Endothelial cell of umbilical vein (primary cell): ENCODE results near the gene MAPK8IP2. TPM values are rescaled to one million over a fixed set of nuclear protein-coding genes. Genes with fewer than 3 reads are reported as not detected.

Experiments
- BruUV-seq: library from RNA; stranded (reverse); fragments of 400-500 nt; replicated peaks from 2 replicates; lab custom pipeline; 2021; lab: Mats Ljungman, UMichigan
- CTCF ChIA-PET: fragments of 300-600, 350-600 bp; sonication (Branson Sonifier 250); formaldehyde crosslinking; loops from one replicate; lab custom pipeline; 2021; ENCODE audit warnings: antibody characterized with exemption, inconsistent platforms; lab: Charles Lee
- POLR2A ChIA-PET: fragments of 300-600, 350-600 bp; sonication (Branson Sonifier 250); formaldehyde crosslinking; loops from one replicate; lab custom pipeline; 2021; ENCODE audit warnings: antibody characterized with exemption, inconsistent platforms; lab: Charles Lee
- DNase-seq: peaks from one replicate; pipeline ENCODE4 v3.0.0-alpha.2; 2011; ENCODE audit warnings: low read depth, low spot score
- FAIRE-seq: peaks from 2 replicates; lab custom pipeline; 2011; peaks lifted over from hg19 to GRCh38; lab: Jason Lieb, UNC
- H2AFZ ChIP-seq: 2 replicates; pipeline ENCODE4 v1.6.0; 2012; ENCODE audit warnings: low read depth, low read length, control low read depth, inconsistent platforms
- H3K27ac ChIP-seq: 2 replicates; pipeline ENCODE4 v1.5.1; 2011; ENCODE audit warnings: low read depth, mild to moderate bottlenecking, control low read depth, low read length, moderate library complexity; ENCODE audit not compliant: insufficient read depth
- H3K27me3 ChIP-seq, 2 experiments: 2 replicates each; pipeline versions ENCODE4 v1.6.0 to v1.6.1; 2011; ENCODE audit warnings: low read length in 2 of 2, mixed read lengths in 1 of 2; ENCODE audit not compliant: control insufficient read depth in 2 of 2, insufficient read depth in 2 of 2
- H3K36me3 ChIP-seq, 2 experiments: 2 replicates in 1 of 2; 3 replicates in 1 of 2; pipeline ENCODE4 v1.5.1; 2011; ENCODE audit warnings: low read length in 2 of 2, mild to moderate bottlenecking in 1 of 2, moderate library complexity in 1 of 2; ENCODE audit not compliant: control insufficient read depth in 2 of 2, insufficient read depth in 2 of 2; ENCODE audit errors: extremely low read depth in 1 of 2
- H3K4me1 ChIP-seq: 3 replicates; pipeline ENCODE4 v1.5.1; 2011; ENCODE audit warnings: mild to moderate bottlenecking, low read length; ENCODE audit not compliant: control insufficient read depth, insufficient read depth; ENCODE audit errors: extremely low read depth
- H3K4me2 ChIP-seq: 2 replicates; pipeline ENCODE4 v1.6.1; 2011; ENCODE audit warnings: low read length, control low read depth, mixed read lengths; ENCODE audit not compliant: insufficient read depth
- H3K4me3 ChIP-seq, 3 experiments: fragments of 200-600 bp in 1 of 3; sonication (generic), shearing (Covaris generic) in 1 of 3; replicated peaks in 1 of 3; 2 replicates each; pipeline ENCODE4 v1.5.1; 2011 to 2016; ENCODE audit warnings: control low read depth in 3 of 3, low read length in 3 of 3, mild to moderate bottlenecking in 2 of 3, inconsistent platforms in 1 of 3, low read depth in 1 of 3, moderate library complexity in 1 of 3; ENCODE audit not compliant: insufficient read depth in 1 of 3
- H3K79me2 ChIP-seq: 2 replicates; pipeline ENCODE4 v1.6.0; 2012; ENCODE audit warnings: low read length, inconsistent platforms; ENCODE audit not compliant: control insufficient read depth, insufficient read depth
- H3K9ac ChIP-seq: replicated peaks from 2 replicates; pipeline ENCODE3; 2011; ENCODE audit warnings: low read length, control low read depth; ENCODE audit not compliant: insufficient read depth; ENCODE audit errors: extremely low read depth
- H3K9me1 ChIP-seq: replicated peaks from 3 replicates; pipeline ENCODE4 v1.6.0; 2011; ENCODE audit warnings: mild to moderate bottlenecking, low read length; ENCODE audit not compliant: control insufficient read depth, insufficient read depth; ENCODE audit errors: extremely low read depth
- H3K9me3 ChIP-seq: replicated peaks from 2 replicates; pipeline ENCODE4 v1.5.1; 2012; ENCODE audit warnings: low read length, inconsistent platforms; ENCODE audit not compliant: control insufficient read depth, insufficient read depth
- H4K20me1 ChIP-seq: replicated peaks from 2 replicates; pipeline ENCODE3; 2011; ENCODE audit warnings: mild to moderate bottlenecking, low read length; ENCODE audit not compliant: control insufficient read depth, insufficient read depth; ENCODE audit errors: extremely low read depth
- CTCF ChIP-seq, 2 donors: IDR thresholded peaks; 1 replicate in 1 of 2; 2 replicates in 1 of 2; pipeline ENCODE4 v1.5.1; 2011; ENCODE audit warnings: low read length in 2 of 2, mild to moderate bottlenecking in 2 of 2, moderate library complexity in 2 of 2, control low read depth in 1 of 2, inconsistent platforms in 1 of 2, low read depth in 1 of 2; ENCODE audit not compliant: insufficient read depth in 1 of 2; ENCODE audit errors: extremely low read depth in 1 of 2
- EZH2 ChIP-seq: IDR thresholded peaks from 2 replicates; pipeline ENCODE4 v1.6.1; 2012; ENCODE audit warnings: borderline replicate concordance, low read depth, mild to moderate bottlenecking, moderate library complexity, low read length, inconsistent platforms; ENCODE audit not compliant: severe bottlenecking
- FOS ChIP-seq: IDR thresholded peaks from 2 replicates; pipeline ENCODE4 v1.6.1; 2011; ENCODE audit warnings: mild to moderate bottlenecking, low read length, moderate library complexity, borderline replicate concordance; ENCODE audit not compliant: insufficient read depth
- GATA2 ChIP-seq: IDR thresholded peaks from 2 replicates; pipeline ENCODE4 v1.7.0; 2011; ENCODE audit warnings: low read depth, mild to moderate bottlenecking, moderate library complexity, mixed read lengths, low read length; ENCODE audit not compliant: insufficient read length, insufficient read depth
- JUN ChIP-seq: IDR thresholded peaks from 2 replicates; pipeline ENCODE4 v1.6.1; 2011; ENCODE audit warnings: borderline replicate concordance, low read depth; ENCODE audit not compliant: insufficient read length, insufficient read depth
- MAX ChIP-seq: IDR thresholded peaks from 2 replicates; pipeline ENCODE4 v1.6.1; 2011; ENCODE audit not compliant: insufficient read depth, insufficient read length
- MYC ChIP-seq: IDR thresholded peaks from one replicate; pipeline ENCODE4 v1.6.1; 2011; ENCODE audit warnings: mild to moderate bottlenecking, low read depth, low read length
- POLR2A ChIP-seq: IDR thresholded peaks from 2 replicates; pipeline ENCODE4 v1.6.1; 2012; ENCODE audit warnings: low read depth, mild to moderate bottlenecking, control low read depth, low read length
- POLR2AphosphoS5 ChIP-seq: IDR thresholded peaks from 2 replicates; pipeline ENCODE4 v1.6.1; 2012; ENCODE audit warnings: low read depth, mild to moderate bottlenecking, control low read depth, low read length, moderate library complexity; ENCODE audit not compliant: insufficient read depth
- dilution Hi-C: fragments of 300-500 bp; cut with MboI; formaldehyde crosslinking; loops from one replicate; pipeline ENCODE4 v1.15.0; 2019; ENCODE audit warnings: low sequenced_read_pairs; ENCODE audit not compliant: extremely low pct_ligation_motif_present
- intact Hi-C: fragments of 100-400 bp; cut with micrococcal nuclease; formaldehyde crosslinking; loops from one replicate; pipeline ENCODE4 v1.10.0; 2022
- polyA plus RNA-seq, 4 experiments: library from polyadenylated mRNA; depleted of rRNA in 3 of 4; stranded (reverse) in 3 of 4; unstranded in 1 of 4; fragments of >200 nt; gene quantifications; 2 replicates each; pipeline versions ENCODE4 v1.2.1 to v1.2.3, GENCODE V29; 2011 to 2012; ENCODE audit warnings: missing spikeins in 1 of 4
- total RNA-seq: library from RNA; stranded (reverse); gene quantifications from 2 replicates; pipeline ENCODE4 v1.2.3, GENCODE V29; 2021

The MAPK8IP2 gene
- total and polyA plus RNA-seq, 2 donors (not counting 3 experiments of a cell fraction or from before 2014, with no cell fraction given) = 0.21 to 0.31 TPM

GRCh38 chr22:50627642-50628542 lies 27.3 kb downstream of the MAPK8IP2 start, which contains the start of gene ARSA:
Gene ARSA (minus strand): TSS chr22:50628152. CDS start chr22:50627779, 373 bp downstream.
- CTCF ChIA-PET = interaction anchor here (0.9 to 4.0 kb wide), 14 partner anchors 11 to 102 kb away, joined by 3 to 26 read pairs (median 5); partner anchors contain the start of genes SCO2 and SHANK3
- Histone ChIP-seq H3K36me3 (no peaks in the 10 kb centered on the region), H3K4me1 (peaks cover 10% of the 10 kb centered on the region), H3K4me3 (peak within 1 kb of the TSS; percentile 31 to 56 (median 47)), H3K4me2 (peak within 1 kb of the TSS; percentile 66), H3K27ac (no peak within 1 kb of the TSS), H4K20me1 (no peaks in the 10 kb centered on the region), H3K9me3 (no peaks in the 10 kb centered on the region), H2AFZ (peak within 1 kb of the TSS; percentile 84), H3K27me3 (no peaks in the 10 kb centered on the region), H3K79me2 (no peaks in the 10 kb centered on the region), H3K9me1 (no peaks in the 10 kb centered on the region), H3K9ac (peak within 1 kb of the TSS; percentile 67)
- TF ChIP-seq MYC = no peak
- peak; percentile 89 for TF ChIP-seq POLR2A
- peak; percentile 80 for TF ChIP-seq POLR2AphosphoS5
- TF ChIP-seq JUN = no peak
- peak; percentile 12 to 54 for TF ChIP-seq CTCF (IDR thresholded peaks at IDR 0.05; ENCODE audit: extremely low read depth in 1 of 2, insufficient read depth in 1 of 2, low read depth in 1 of 2, low read length in 2 of 2)
- no peak for TF ChIP-seq MAX
- no peak for TF ChIP-seq GATA2
- TF ChIP-seq FOS = no peak
- TF ChIP-seq EZH2 = no peak
- DNase-seq = peak; percentile 77
- BruUV-seq = TSS peak; percentile 46
- POLR2A ChIA-PET = interaction anchor here (0.7 to 1.6 kb wide), 6 partner anchors 38 to 80 kb away, joined by 3 to 5 read pairs (median 4); partner anchors contain the start of gene SHANK3
- dilution Hi-C loops = no loop called here
- intact Hi-C loops = loop anchor here (1.0 kb wide), 3 partner anchors 28 to 63 kb away; partner anchors contain the start of gene SHANK3
- FAIRE-seq = peak; percentile 85
